ENCODE data around the gene PCAT6.

- TF ChIP-seq EZH2phosphoT487 (IDR thresholded peaks at IDR 0.05) (no peak), CTCF (IDR thresholded peaks at IDR 0.05) (no peak)
Measured at GRCh38 chr1:202831906-202832305, 21.2 kb downstream of the PCAT6 start.

Data from neural progenitor cell (in vitro differentiated cells).